MCF 10A (cell line): ENCODE measurements around the gene NR2E3. TPM values are rescaled to one million over a fixed set of nuclear protein-coding genes. Genes with fewer than 3 reads are reported as not detected.

Source experiments
- BruUV-seq: library from RNA; stranded (reverse); fragments of 400-500 nt; replicated peaks from 2 replicates; lab custom pipeline; 2021; lab: Mats Ljungman, UMichigan
- CTCF ChIA-PET: fragments of 300-600 bp; sonication (Branson Sonifier 250); formaldehyde crosslinking; extraction: SDS; loops from one replicate; lab custom pipeline; 2021; ENCODE audit warnings: antibody characterized with exemption, inconsistent platforms; lab: Yijun Ruan, JAX
- POLR2A ChIA-PET: fragments of 300-600, 350-650 bp; sonication (Branson Sonifier 250); formaldehyde crosslinking; extraction: SDS; loops from one replicate; lab custom pipeline; 2020; ENCODE audit warnings: antibody characterized with exemption, inconsistent platforms; lab: Yijun Ruan, JAX
- DNase-seq: peaks from one replicate; pipeline ENCODE4 v3.0.0-alpha.2; 2018; ENCODE audit not compliant: unreplicated experiment
- H3K27ac Mint-ChIP-seq: one replicate; pipeline ENCODE4 v1.8.0; 2022; ENCODE audit warnings: mild to moderate bottlenecking, low read depth, mixed read lengths; ENCODE audit not compliant: unreplicated experiment
- H3K27me3 Mint-ChIP-seq: one replicate; pipeline ENCODE4 v1.8.0; 2022; ENCODE audit warnings: mixed read lengths; ENCODE audit not compliant: insufficient read depth, unreplicated experiment
- H3K36me3 Mint-ChIP-seq: one replicate; pipeline ENCODE4 v1.8.0; 2022; ENCODE audit warnings: mild to moderate bottlenecking, moderate library complexity, mixed read lengths; ENCODE audit not compliant: insufficient read depth, unreplicated experiment
- H3K4me1 Mint-ChIP-seq: one replicate; pipeline ENCODE4 v1.8.0; 2022; ENCODE audit warnings: mixed read lengths; ENCODE audit not compliant: insufficient read depth, unreplicated experiment
- H3K4me3 Mint-ChIP-seq: one replicate; pipeline ENCODE4 v1.8.0; 2022; ENCODE audit warnings: mild to moderate bottlenecking, moderate library complexity, mixed read lengths; ENCODE audit not compliant: unreplicated experiment
- H3K9me3 Mint-ChIP-seq: one replicate; pipeline ENCODE4 v1.8.0; 2022; ENCODE audit warnings: mixed read lengths; ENCODE audit not compliant: unreplicated experiment
- intact Hi-C: fragments of 100-400 bp; cut with micrococcal nuclease; formaldehyde crosslinking; loops from 2 replicates; pipeline ENCODE4 v1.14.1; 2022
- total RNA-seq: library from RNA; stranded (reverse); gene quantifications from 2 replicates; pipeline ENCODE4 v1.2.3, GENCODE V29; 2022
- TF ChIP-seq, protein P1 (sequence below): fragments of 200-600 bp; IDR thresholded peaks from one replicate; pipeline ENCODE4 v1.8.0; 2022; ENCODE audit warnings: antibody characterized with exemption, mild to moderate bottlenecking; ENCODE audit not compliant: unreplicated experiment

NR2E3 gene
- total RNA-seq, 1 experiment from 2014 or later = 0.49 TPM

DNA sequence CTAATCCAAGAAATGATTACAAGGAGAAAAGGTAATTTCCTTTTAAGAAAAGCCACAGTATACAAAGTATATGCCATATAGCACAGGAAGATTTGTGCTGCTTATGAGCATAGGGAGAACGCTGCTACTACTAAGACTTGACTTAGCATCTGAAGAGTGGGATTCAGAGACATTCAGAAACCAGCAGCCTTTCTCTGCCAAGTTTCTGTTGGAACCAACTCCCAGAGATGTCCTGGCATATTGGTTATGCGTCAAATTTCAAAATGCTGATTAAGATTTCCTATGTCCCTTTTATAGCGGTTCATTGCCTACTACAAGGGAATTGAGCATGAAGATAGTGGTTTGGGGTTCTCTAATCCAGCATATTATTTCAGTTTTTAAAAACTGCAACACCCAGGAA is 4.9 kb downstream of the NR2E3 start:
- H3K27me3 Mint-ChIP-seq = no peaks in the 10 kb centered on the region
- ChIA-PET CTCF (interaction anchor here (0.6 to 2.4 kb wide), 2 partner anchors 15 to 85 kb away, joined by 3 to 10 read pairs; no protein-coding TSS in a partner anchor), POLR2A (no interaction called here)
- intact Hi-C loops = no loop called here
- BruUV-seq = no TSS peak
- TF ChIP-seq, protein P1, sequence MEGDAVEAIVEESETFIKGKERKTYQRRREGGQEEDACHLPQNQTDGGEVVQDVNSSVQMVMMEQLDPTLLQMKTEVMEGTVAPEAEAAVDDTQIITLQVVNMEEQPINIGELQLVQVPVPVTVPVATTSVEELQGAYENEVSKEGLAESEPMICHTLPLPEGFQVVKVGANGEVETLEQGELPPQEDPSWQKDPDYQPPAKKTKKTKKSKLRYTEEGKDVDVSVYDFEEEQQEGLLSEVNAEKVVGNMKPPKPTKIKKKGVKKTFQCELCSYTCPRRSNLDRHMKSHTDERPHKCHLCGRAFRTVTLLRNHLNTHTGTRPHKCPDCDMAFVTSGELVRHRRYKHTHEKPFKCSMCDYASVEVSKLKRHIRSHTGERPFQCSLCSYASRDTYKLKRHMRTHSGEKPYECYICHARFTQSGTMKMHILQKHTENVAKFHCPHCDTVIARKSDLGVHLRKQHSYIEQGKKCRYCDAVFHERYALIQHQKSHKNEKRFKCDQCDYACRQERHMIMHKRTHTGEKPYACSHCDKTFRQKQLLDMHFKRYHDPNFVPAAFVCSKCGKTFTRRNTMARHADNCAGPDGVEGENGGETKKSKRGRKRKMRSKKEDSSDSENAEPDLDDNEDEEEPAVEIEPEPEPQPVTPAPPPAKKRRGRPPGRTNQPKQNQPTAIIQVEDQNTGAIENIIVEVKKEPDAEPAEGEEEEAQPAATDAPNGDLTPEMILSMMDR = no peak
- DNase-seq = no peak
- H3K36me3 Mint-ChIP-seq = peaks cover 7% of the 10 kb centered on the region
- no peak overlapping the region for H3K27ac Mint-ChIP-seq
- no peak overlapping the region for H3K4me3 Mint-ChIP-seq
- H3K4me1 Mint-ChIP-seq = no peaks in the 10 kb centered on the region
- no peaks in the 10 kb centered on the region for H3K9me3 Mint-ChIP-seq

GRCh38 chr15:71817351-71817750 is 7.0 kb downstream of the NR2E3 start:
- TF ChIP-seq, protein P1 = no peak
- DNase-seq = no peak
- Mint-ChIP-seq H3K36me3 (peaks cover 7% of the 10 kb centered on the region), H3K9me3 (no peaks in the 10 kb centered on the region), H3K27ac (no peak overlapping the region), H3K4me3 (no peak overlapping the region), H3K4me1 (no peaks in the 10 kb centered on the region), H3K27me3 (no peaks in the 10 kb centered on the region)
- ChIA-PET POLR2A (interaction anchor here (0.9 kb wide), 1 partner anchor 73 kb away, joined by 3 read pairs; no protein-coding TSS in a partner anchor), CTCF (interaction anchor here (1.7 kb wide), 1 partner anchor 16 kb away, joined by 6 read pairs; no protein-coding TSS in a partner anchor)
- no TSS peak for BruUV-seq
- intact Hi-C loops = no loop called here

DNA sequence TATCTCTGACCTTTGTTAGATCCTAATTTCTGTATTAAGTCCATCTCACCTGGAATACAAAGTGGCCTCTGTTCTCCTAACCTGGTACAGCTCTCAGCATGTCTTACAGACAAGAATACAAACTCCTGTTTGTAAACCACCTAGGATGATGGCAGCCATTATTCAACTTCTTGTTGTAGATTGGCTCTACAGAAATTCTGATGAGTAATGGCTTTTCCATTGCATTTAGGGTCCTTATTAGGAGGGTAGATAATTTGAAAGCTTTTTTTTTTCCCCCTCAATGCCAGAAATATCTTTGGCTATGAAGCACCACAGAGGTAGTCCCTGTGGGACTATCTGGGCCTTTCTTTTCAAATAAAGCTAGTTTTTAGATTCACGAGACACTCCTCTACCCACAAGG is 9.8 kb downstream of the NR2E3 start:
- no peak for DNase-seq
- H3K27ac Mint-ChIP-seq = no peak overlapping the region
- TF ChIP-seq, protein P1 = no peak
- ChIA-PET POLR2A (no interaction called here), CTCF (interaction anchor here (0.6 to 2.1 kb wide), 3 partner anchors 19 to 95 kb away, joined by 3 to 9 read pairs (median 4); no protein-coding TSS in a partner anchor)
- H3K9me3 Mint-ChIP-seq = no peaks in the 10 kb centered on the region
- no peaks in the 10 kb centered on the region for H3K27me3 Mint-ChIP-seq
- H3K4me1 Mint-ChIP-seq = no peaks in the 10 kb centered on the region
- intact Hi-C loops = no loop called here
- no TSS peak for BruUV-seq
- H3K36me3 Mint-ChIP-seq = peaks cover 14% of the 10 kb centered on the region
- H3K4me3 Mint-ChIP-seq = no peak overlapping the region

GRCh38 chr15:71821547-71822129 is 11.3 kb downstream of the NR2E3 start:
- no TSS peak for BruUV-seq
- Mint-ChIP-seq H3K36me3 (peaks cover 29% of the 10 kb centered on the region), H3K27me3 (no peaks in the 10 kb centered on the region), H3K4me1 (no peaks in the 10 kb centered on the region), H3K27ac (no peak overlapping the region), H3K9me3 (no peaks in the 10 kb centered on the region), H3K4me3 (no peak overlapping the region)
- no peak for DNase-seq
- intact Hi-C loops = no loop called here
- ChIA-PET POLR2A (no interaction called here), CTCF (no interaction called here)
- TF ChIP-seq, protein P1 = no peak
